Mesendoderm (in vitro differentiated cells): ENCODE data around the gene STOX1. TPM values are rescaled to one million over a fixed set of nuclear protein-coding genes. Genes with fewer than 3 reads are reported as not detected.

Experiments used
- DNase-seq: peaks from one replicate; pipeline ENCODE4 v3.0.0; 2013
- H2AK5ac ChIP-seq: 2 replicates; pipeline ENCODE4 v1.6.1; 2013; ENCODE audit warnings: low read length, inconsistent platforms
- H2BK120ac ChIP-seq: 2 replicates; pipeline ENCODE4 v1.6.1; 2013; ENCODE audit warnings: low read depth, mild to moderate bottlenecking, low read length, moderate library complexity, mixed read lengths
- H2BK15ac ChIP-seq: replicated peaks from 2 replicates; pipeline ENCODE4 v1.6.1; 2013; ENCODE audit warnings: low read depth, mild to moderate bottlenecking, moderate library complexity
- H2BK5ac ChIP-seq: 2 replicates; pipeline ENCODE4 v1.6.1; 2013; ENCODE audit warnings: low read length, inconsistent platforms
- H3K18ac ChIP-seq: 2 replicates; pipeline ENCODE4 v1.6.1; 2013; ENCODE audit warnings: mild to moderate bottlenecking, low read length, mixed read lengths
- H3K23ac ChIP-seq: one replicate; pipeline ENCODE4 v1.6.1; 2013; ENCODE audit warnings: low read length
- H3K27ac ChIP-seq: 2 replicates; pipeline ENCODE4 v1.5.1; 2013; ENCODE audit warnings: low read depth, mild to moderate bottlenecking, inconsistent platforms, low read length, moderate library complexity
- H3K27me3 ChIP-seq: 2 replicates; pipeline ENCODE4 v1.6.1; 2013; ENCODE audit warnings: low read length, control low read depth, mild to moderate bottlenecking, inconsistent platforms; ENCODE audit not compliant: insufficient read depth, poor library complexity
- H3K36me3 ChIP-seq: 2 replicates; pipeline ENCODE4 v1.6.1; 2013; ENCODE audit warnings: low read length, inconsistent platforms; ENCODE audit not compliant: control insufficient read depth, insufficient read depth
- H3K4ac ChIP-seq: one replicate; pipeline ENCODE4 v1.6.1; 2013; ENCODE audit warnings: low read depth, mild to moderate bottlenecking, low read length, moderate library complexity
- H3K4me1 ChIP-seq: 2 replicates; pipeline ENCODE4 v1.6.1; 2013; ENCODE audit warnings: low read depth, low read length, inconsistent platforms; ENCODE audit not compliant: control insufficient read depth
- H3K4me2 ChIP-seq: 2 replicates; pipeline ENCODE4 v1.6.1; 2013; ENCODE audit warnings: low read length
- H3K4me3 ChIP-seq: 2 replicates; pipeline ENCODE4 v1.5.1; 2013; ENCODE audit warnings: mild to moderate bottlenecking, low read length
- H3K56ac ChIP-seq: one replicate; pipeline ENCODE4 v1.6.1; 2013; ENCODE audit warnings: low read length
- H3K79me1 ChIP-seq: 2 replicates; pipeline ENCODE4 v1.6.1; 2013; ENCODE audit warnings: low read length, inconsistent platforms
- H3K79me2 ChIP-seq: 2 replicates; pipeline ENCODE4 v1.6.1; 2013; ENCODE audit warnings: mild to moderate bottlenecking, low read length; ENCODE audit not compliant: control insufficient read depth, insufficient read depth
- H3K9ac ChIP-seq: 2 replicates; pipeline ENCODE4 v1.6.1; 2013; ENCODE audit warnings: low read length, inconsistent platforms
- H4K5ac ChIP-seq: one replicate; pipeline ENCODE4 v1.6.1; 2013; ENCODE audit warnings: low read length
- H4K8ac ChIP-seq: one replicate; pipeline ENCODE4 v1.6.1; 2013; ENCODE audit warnings: low read depth, mild to moderate bottlenecking, control low read depth, low read length, moderate library complexity
- WGBS: extraction: QIAGEN DNeasy Blood & Tissue Kit; methylation state at CpG from one replicate; pipeline ENCODE4 v1.1.7; 2013; ENCODE audit warnings: low lambda C conversion rate, missing lambda C conversion rate; ENCODE audit not compliant: insufficient coverage; ENCODE audit errors: extremely low coverage; 5-methylcytosine and 5-hydroxymethylcytosine counted together
- polyA plus RNA-seq, 2 experiments: library from polyadenylated mRNA; stranded (reverse); fragments of 200-250 nt; gene quantifications; one replicate each; pipeline ENCODE4 v1.2.3, GENCODE V29; 2013

The STOX1 gene
- 0.84 TPM for polyA plus RNA-seq (2013, experiment 1 of 2)
- polyA plus RNA-seq (2013, experiment 2 of 2): 0.97 TPM

- no peak within 1 kb of the TSS for H3K27ac ChIP-seq
- WGBS: no CpG with 5 or more reads among the region's 63 CpGs
- no peaks in the 10 kb centered on the region for H3K79me1 ChIP-seq
Measured at GRCh38 chr10:68826764-68827591, at the start of gene STOX1. Gene STOX1, plus strand, starts transcription at chr10:68827531. Its CDS starts 93 bp downstream, at chr10:68827624.

GRCh38 chr10:68781613-68782574, 45.4 kb upstream of the STOX1 start:
- Histone ChIP-seq H3K79me2 (no peaks in the 10 kb centered on the region), H3K4me3 (no peak overlapping the region), H4K5ac (no peak overlapping the region), H3K18ac (no peak overlapping the region), H3K23ac (no peak overlapping the region), H2AK5ac (no peak overlapping the region), H2BK120ac (no peak overlapping the region), H3K9ac (no peak overlapping the region), H3K56ac (no peak overlapping the region), H3K27me3 (no peaks in the 10 kb centered on the region), H2BK15ac (no peak overlapping the region), H3K4ac (no peak overlapping the region), H2BK5ac (no peak overlapping the region), H3K4me1 (no peaks in the 10 kb centered on the region), H3K27ac (no peak overlapping the region), H3K79me1 (no peaks in the 10 kb centered on the region), H3K4me2 (no peak overlapping the region), H4K8ac (no peak overlapping the region), H3K36me3 (no peaks in the 10 kb centered on the region)
- WGBS: no CpG with 5 or more reads among the region's 6 CpGs
- DNase-seq: peak; percentile 4

More at GRCh38 chr10:68826764-68827591, at the start of gene STOX1:
- no peak within 1 kb of the TSS for H2AK5ac ChIP-seq
- no peak within 1 kb of the TSS for H2BK15ac ChIP-seq
- peak within 1 kb of the TSS; percentile 28 for H3K4me2 ChIP-seq
- H2BK5ac ChIP-seq: no peak within 1 kb of the TSS
- H4K8ac ChIP-seq: no peak within 1 kb of the TSS
- H3K9ac ChIP-seq: peak within 1 kb of the TSS; percentile 64
- no peak within 1 kb of the TSS for H4K5ac ChIP-seq
- H3K56ac ChIP-seq: peak within 1 kb of the TSS; percentile 56
- DNase-seq: peak; percentile 80
- H3K79me2 ChIP-seq: no peaks in the 10 kb centered on the region
- no peaks in the 10 kb centered on the region for H3K27me3 ChIP-seq
- no peak within 1 kb of the TSS for H3K23ac ChIP-seq
- H3K18ac ChIP-seq: no peak within 1 kb of the TSS
- H2BK120ac ChIP-seq: no peak within 1 kb of the TSS
- H3K4me3 ChIP-seq: peak within 1 kb of the TSS; percentile 38
- no peak within 1 kb of the TSS for H3K4ac ChIP-seq
- H3K36me3 ChIP-seq: no peaks in the 10 kb centered on the region
- H3K4me1 ChIP-seq: no peaks in the 10 kb centered on the region

- Histone ChIP-seq H3K27ac (no peak overlapping the region), H3K79me1 (no peaks in the 10 kb centered on the region), H2AK5ac (no peak overlapping the region), H3K18ac (no peak overlapping the region), H3K4me1 (no peaks in the 10 kb centered on the region), H4K8ac (no peak overlapping the region), H3K23ac (no peak overlapping the region), H2BK5ac (no peak overlapping the region), H2BK15ac (no peak overlapping the region), H2BK120ac (no peak overlapping the region), H3K4me2 (no peak overlapping the region), H3K4ac (no peak overlapping the region), H3K36me3 (peaks cover 2% of the 10 kb centered on the region), H3K79me2 (no peaks in the 10 kb centered on the region), H3K9ac (no peak overlapping the region), H3K56ac (no peak overlapping the region), H4K5ac (no peak overlapping the region), H3K27me3 (no peaks in the 10 kb centered on the region), H3K4me3 (no peak overlapping the region)
- no peak for DNase-seq
- WGBS: no CpG with 5 or more reads among the region's 7 CpGs
Measured at GRCh38 chr10:68784476-68784875, 42.9 kb upstream of the STOX1 start.

- Histone ChIP-seq H4K8ac (no peak overlapping the region), H3K27me3 (no peaks in the 10 kb centered on the region), H3K79me1 (no peaks in the 10 kb centered on the region), H2AK5ac (no peak overlapping the region), H3K4ac (no peak overlapping the region), H2BK5ac (no peak overlapping the region), H2BK15ac (no peak overlapping the region), H4K5ac (no peak overlapping the region), H3K18ac (no peak overlapping the region), H3K27ac (no peak overlapping the region), H3K23ac (no peak overlapping the region), H3K4me1 (no peaks in the 10 kb centered on the region), H3K4me3 (no peak overlapping the region), H3K56ac (no peak overlapping the region), H3K36me3 (peaks cover 2% of the 10 kb centered on the region), H3K79me2 (no peaks in the 10 kb centered on the region), H3K9ac (no peak overlapping the region), H3K4me2 (no peak overlapping the region), H2BK120ac (no peak overlapping the region)
- WGBS: no CpG with 5 or more reads among the region's 3 CpGs
- no peak for DNase-seq
Measured at GRCh38 chr10:68787813-68788212, 39.5 kb upstream of the STOX1 start.

GRCh38 chr10:68790476-68790875, 36.9 kb upstream of the STOX1 start:
- no peak overlapping the region for H3K18ac ChIP-seq
- DNase-seq: no peak
- H3K79me1 ChIP-seq: no peaks in the 10 kb centered on the region
- H3K56ac ChIP-seq: no peak overlapping the region
- H4K5ac ChIP-seq: no peak overlapping the region
- no peaks in the 10 kb centered on the region for H3K4me1 ChIP-seq
- no peak overlapping the region for H2BK5ac ChIP-seq
- H3K4ac ChIP-seq: no peak overlapping the region
- H3K36me3 ChIP-seq: peaks cover 2% of the 10 kb centered on the region
- no peak overlapping the region for H3K27ac ChIP-seq
- no peak overlapping the region for H3K9ac ChIP-seq
- no CpG with 5 or more reads among the region's 10 CpGs for WGBS
- H4K8ac ChIP-seq: no peak overlapping the region
- no peaks in the 10 kb centered on the region for H3K27me3 ChIP-seq
- H2BK120ac ChIP-seq: no peak overlapping the region
- H3K4me3 ChIP-seq: no peak overlapping the region
- no peak overlapping the region for H3K4me2 ChIP-seq
- no peak overlapping the region for H2BK15ac ChIP-seq
- H3K79me2 ChIP-seq: no peaks in the 10 kb centered on the region
- H3K23ac ChIP-seq: no peak overlapping the region
- no peak overlapping the region for H2AK5ac ChIP-seq
